ENCODE data around the gene ZMYND8.

ZMYND8 gene

DNA sequence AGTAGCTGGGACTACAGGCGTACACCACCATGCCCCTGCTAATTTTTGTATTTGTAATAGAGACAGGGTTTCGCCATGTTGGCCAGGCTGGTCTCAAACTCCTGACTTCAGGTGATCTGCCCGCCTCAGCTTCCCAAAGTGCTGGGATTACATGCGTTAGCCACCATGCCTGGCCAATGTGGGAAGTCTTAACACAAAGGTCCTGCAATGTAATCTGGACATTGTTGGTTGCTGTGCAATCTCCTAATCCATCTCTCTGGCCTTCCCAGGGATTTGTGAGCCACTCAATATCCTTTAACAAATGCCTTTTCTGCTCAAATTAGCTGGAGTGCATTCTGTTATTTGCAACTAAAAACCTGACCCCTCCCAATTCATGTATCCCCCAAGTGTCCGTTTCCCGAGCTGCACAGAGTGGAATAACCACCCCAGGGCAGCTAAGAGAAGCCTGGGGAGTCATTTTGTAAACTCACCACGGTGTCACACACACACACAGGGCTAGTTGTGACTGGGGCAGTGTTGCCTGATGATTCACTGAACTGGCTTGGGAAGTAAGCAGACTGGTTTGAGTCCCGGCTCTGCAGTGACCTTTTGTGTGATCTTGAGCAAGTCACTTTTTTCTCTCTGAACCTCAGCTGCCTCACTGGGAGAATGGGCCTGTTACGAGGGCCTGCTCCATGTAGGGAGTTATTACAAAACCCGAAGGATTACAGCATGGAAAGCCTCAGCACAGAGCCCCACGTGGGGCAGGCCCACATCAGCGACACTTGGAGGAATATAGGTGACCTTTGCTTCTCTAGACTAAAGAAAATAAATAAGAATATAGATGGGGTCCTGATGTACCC, 152.3 kb downstream of the ZMYND8 start:
- Histone ChIP-seq H3K9ac (ENCODE audit: low read depth, low read length) (no peak overlapping the region), H3K9me3 (ENCODE audit: insufficient read depth, low read depth, low read length) (no peaks in the 10 kb centered on the region), H3K4me1 (ENCODE audit: insufficient read depth, low read length) (peaks cover 15% of the 10 kb centered on the region), H3K36me3 (ENCODE audit: insufficient read depth, low read depth, low read length) (peaks cover 13% of the 10 kb centered on the region), H3K27ac (ENCODE audit: low read length) (no peak overlapping the region), H3K4me3 (ENCODE audit: low read length) (no peak overlapping the region), H3K27me3 (ENCODE audit: insufficient read depth, low read length) (no peaks in the 10 kb centered on the region)

DNA sequence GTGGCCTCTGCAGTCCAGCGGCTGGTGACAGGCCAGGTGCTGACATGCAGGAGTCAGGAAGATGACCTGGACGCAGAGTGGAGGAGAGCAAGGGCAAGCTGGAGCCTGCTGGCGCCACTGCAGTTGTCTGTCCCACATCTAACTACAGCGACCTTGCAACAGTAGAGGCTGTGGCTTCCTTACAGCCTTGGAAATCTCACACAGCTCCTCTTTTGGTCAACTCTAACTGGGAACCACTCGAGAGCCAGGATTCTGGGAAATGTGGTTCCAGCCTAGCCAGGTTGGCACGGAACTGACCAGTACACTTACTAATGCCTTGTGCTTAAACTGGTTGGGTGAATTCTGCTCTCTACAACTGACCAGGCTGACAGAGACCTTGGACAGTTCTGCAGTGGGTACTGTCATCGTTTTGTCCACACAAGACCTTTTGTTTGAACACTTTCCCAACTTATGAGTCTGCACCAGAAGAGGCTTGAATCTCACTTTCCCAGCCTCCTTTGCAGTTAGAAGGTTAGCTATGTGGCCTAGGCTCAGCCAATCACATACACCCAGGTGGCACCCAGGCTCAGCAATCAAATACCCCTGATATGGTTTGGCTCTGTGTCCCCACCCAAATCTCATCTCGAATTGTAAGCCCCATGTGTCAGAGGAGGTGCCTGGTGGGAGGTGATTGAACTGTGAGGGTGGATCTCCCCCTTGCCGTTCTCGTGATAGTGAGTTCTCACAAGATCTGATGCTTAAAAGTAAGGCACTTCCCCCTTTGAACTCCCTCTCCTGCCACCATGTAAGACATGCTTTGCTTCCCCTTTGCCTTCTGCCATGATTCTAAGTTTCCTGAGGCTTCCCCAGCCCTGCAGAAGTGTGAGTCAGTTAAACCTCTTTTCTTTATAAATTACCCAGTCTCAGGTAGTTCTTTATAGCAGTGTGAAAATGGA, 153.5 kb downstream of the ZMYND8 start:
- no peak overlapping the region for H3K9ac ChIP-seq (ENCODE audit: low read depth, low read length)
- H3K27ac ChIP-seq (ENCODE audit: low read length): no peak overlapping the region
- H3K4me3 ChIP-seq (ENCODE audit: low read length): no peak overlapping the region

DNA sequence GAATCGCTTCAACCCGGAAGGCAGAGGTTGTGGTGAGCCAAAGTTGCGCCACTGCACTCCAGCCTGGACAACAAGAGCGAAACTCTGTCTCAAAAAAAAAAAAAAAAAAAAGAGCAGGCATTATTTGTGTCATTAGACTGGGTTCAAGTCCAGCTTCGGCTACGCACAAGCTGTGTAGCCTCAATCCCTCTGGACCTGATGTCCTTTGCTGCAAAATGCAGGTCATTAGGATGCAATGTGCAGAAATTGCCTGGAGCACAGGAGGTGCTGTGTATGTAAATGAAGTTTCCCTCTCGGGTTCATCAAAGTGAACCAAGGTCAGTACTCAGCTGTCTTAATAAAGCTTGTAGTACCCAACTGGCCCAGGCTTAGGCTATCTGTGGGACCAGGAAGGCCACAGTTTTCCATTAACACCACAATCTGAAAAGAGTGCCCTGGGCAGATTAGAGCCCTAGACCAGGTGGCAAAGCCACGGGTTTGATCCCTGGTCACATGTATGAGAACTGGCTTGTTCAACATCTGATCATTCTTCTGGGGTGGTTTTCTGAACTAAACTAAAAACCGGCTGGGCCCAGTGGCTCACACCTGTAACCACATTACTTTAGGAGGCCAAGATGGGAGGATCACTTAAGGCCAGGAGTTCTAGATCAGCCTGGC, 155.3 kb downstream of the ZMYND8 start:
- H3K36me3 ChIP-seq (ENCODE audit: insufficient read depth, low read depth, low read length): no peaks in the 10 kb centered on the region
- no peaks in the 10 kb centered on the region for H3K27me3 ChIP-seq (ENCODE audit: insufficient read depth, low read length)
- H3K4me1 ChIP-seq (ENCODE audit: insufficient read depth, low read length): peaks cover 10% of the 10 kb centered on the region
- H3K4me3 ChIP-seq (ENCODE audit: low read length): no peak overlapping the region
- no peak overlapping the region for H3K9ac ChIP-seq (ENCODE audit: low read depth, low read length)
- no peak overlapping the region for H3K27ac ChIP-seq (ENCODE audit: low read length)
- no peaks in the 10 kb centered on the region for H3K9me3 ChIP-seq (ENCODE audit: insufficient read depth, low read depth, low read length)

More for the DNA sequence above, 153.5 kb downstream of the ZMYND8 start:
- Histone ChIP-seq H3K36me3 (ENCODE audit: insufficient read depth, low read depth, low read length) (peaks cover under 1% of the 10 kb centered on the region; the same call in 1 of the 2 replicates), H3K27me3 (ENCODE audit: insufficient read depth, low read length) (no peaks in the 10 kb centered on the region), H3K9me3 (ENCODE audit: insufficient read depth, low read depth, low read length) (no peaks in the 10 kb centered on the region), H3K4me1 (ENCODE audit: insufficient read depth, low read length) (peaks cover 15% of the 10 kb centered on the region)

DNA sequence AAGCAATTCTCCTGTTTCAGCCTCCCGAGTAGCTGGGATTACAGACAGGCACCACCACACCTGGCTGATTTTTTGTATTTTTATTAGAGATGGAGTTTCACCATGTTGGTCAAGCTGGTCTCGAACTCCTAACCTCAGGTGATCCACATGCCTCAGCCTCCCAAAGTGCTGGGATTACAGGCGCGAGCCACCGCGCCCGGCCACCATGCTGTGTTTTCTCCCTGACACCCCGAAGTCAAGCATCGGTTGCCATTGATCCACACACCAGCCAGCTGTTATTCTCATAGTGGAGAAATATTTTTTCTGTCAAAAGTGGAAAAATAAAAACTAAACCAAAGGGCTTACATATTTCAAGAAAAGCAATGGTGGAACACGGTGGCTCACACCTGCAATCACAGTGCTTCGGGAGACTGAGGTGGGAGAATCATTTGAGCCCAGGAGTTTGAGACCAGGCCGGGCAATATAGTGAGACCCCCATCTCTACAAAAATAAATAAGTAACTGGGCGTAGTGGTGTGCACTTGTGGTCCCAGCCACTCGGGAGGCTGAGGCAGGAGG, 157.4 kb downstream of the ZMYND8 start:
- H3K4me3 ChIP-seq (ENCODE audit: low read length): no peak overlapping the region
- H3K27me3 ChIP-seq (ENCODE audit: insufficient read depth, low read length): no peaks in the 10 kb centered on the region
- H3K36me3 ChIP-seq (ENCODE audit: insufficient read depth, low read depth, low read length): no peaks in the 10 kb centered on the region
- no peaks in the 10 kb centered on the region for H3K9me3 ChIP-seq (ENCODE audit: insufficient read depth, low read depth, low read length)
- no peak overlapping the region for H3K27ac ChIP-seq (ENCODE audit: low read length)
- H3K9ac ChIP-seq (ENCODE audit: low read depth, low read length): no peak overlapping the region
- H3K4me1 ChIP-seq (ENCODE audit: insufficient read depth, low read length): no peaks in the 10 kb centered on the region

DNA sequence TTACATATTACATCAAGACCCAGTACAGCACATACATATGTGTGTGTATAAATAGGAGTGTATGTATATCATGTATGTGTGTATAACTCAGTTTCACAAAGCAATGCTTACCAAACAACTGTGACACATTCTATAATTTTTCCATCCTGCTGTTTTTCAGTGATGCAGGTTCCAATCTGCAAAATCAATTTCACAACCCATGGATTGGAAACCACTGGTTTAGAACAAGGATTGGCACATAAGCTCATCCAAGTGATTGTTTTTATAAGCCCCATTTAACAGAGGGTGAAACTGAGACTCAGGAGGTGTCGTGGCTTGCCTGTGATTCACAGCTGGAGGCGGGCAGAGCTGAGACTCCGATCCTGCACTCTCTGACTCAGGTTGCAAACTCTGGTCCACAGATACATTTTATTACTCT, 158.2 kb downstream of the ZMYND8 start:
- Histone ChIP-seq H3K27ac (ENCODE audit: low read length) (no peak overlapping the region), H3K9me3 (ENCODE audit: insufficient read depth, low read depth, low read length) (no peaks in the 10 kb centered on the region), H3K27me3 (ENCODE audit: insufficient read depth, low read length) (no peaks in the 10 kb centered on the region), H3K9ac (ENCODE audit: low read depth, low read length) (no peak overlapping the region), H3K36me3 (ENCODE audit: insufficient read depth, low read depth, low read length) (no peaks in the 10 kb centered on the region), H3K4me3 (ENCODE audit: low read length) (no peak overlapping the region), H3K4me1 (ENCODE audit: insufficient read depth, low read length) (no peaks in the 10 kb centered on the region)

DNA sequence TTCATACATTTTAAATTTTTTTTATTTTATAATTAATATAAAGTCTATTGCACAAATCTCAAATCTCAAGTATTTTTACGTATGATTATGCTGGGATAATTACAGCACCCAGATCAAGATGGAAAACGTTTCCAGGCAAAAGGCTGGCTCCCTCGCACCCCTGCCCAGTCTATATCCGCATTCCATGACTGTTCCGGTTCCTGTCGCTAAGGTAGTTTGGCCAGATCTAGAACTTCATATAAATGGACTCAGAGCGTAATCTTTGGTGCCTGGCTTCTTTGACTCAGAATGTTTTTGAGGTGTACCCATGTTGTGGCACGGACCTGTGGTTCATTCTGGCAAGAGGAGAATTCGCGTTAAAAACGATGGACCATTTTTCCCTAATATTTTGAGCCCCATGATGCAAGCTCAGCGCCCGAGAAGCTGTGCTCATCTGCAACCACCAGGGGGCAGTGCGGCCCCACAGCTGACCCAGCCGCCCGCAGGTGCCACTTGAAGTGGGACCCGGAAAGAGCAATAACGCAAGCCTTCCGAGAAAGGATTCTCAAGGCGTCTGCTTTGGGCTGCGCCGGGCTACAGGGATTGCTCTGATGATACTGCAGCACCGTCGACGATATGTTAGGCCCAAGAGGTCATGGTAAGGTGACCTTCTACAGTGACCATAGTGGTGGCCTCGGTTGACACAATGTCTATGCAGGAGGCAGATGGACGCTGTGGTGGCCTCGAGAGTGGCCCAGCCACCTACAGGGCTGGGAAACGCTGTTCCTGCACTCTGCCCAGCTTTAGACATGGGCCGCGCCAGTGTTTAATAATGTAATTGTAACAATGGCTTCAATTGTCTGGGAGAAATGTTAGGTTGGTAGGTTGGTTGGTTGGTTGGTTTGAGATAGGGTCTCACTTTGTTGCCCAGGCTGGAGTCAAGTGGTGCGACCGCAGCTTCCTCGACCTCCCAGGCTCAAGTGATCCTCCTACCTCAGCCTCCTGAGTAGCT, 160.1 kb downstream of the ZMYND8 start:
- Histone ChIP-seq H3K36me3 (ENCODE audit: insufficient read depth, low read depth, low read length) (no peaks in the 10 kb centered on the region), H3K27ac (ENCODE audit: low read length) (no peak overlapping the region), H3K9ac (ENCODE audit: low read depth, low read length) (no peak overlapping the region), H3K4me3 (ENCODE audit: low read length) (no peak overlapping the region), H3K4me1 (ENCODE audit: insufficient read depth, low read length) (no peaks in the 10 kb centered on the region), H3K27me3 (ENCODE audit: insufficient read depth, low read length) (no peaks in the 10 kb centered on the region), H3K9me3 (ENCODE audit: insufficient read depth, low read depth, low read length) (no peaks in the 10 kb centered on the region)

DNA sequence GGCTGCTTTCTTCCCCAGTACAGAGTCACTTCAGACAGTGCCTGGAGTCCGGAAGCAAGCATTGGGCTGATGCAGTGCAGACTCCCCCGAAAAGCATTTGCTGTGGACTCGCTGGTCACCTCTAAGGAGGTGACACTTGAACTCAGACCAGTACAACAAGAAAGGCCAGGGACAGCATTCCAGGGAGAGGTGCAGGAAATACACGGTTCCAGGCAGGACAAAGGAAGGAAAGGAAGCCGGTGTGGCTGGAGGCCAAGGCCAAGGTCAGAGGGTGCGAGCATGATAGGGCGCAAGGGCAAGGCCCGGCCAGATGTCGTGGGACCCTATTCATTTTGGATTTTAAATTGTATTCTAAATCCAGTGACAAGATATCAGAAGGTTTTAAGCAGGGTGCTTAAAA, 160.9 kb downstream of the ZMYND8 start:
- Histone ChIP-seq H3K9ac (ENCODE audit: low read depth, low read length) (no peak overlapping the region), H3K27ac (ENCODE audit: low read length) (no peak overlapping the region), H3K4me1 (ENCODE audit: insufficient read depth, low read length) (no peaks in the 10 kb centered on the region), H3K36me3 (ENCODE audit: insufficient read depth, low read depth, low read length) (no peaks in the 10 kb centered on the region), H3K4me3 (ENCODE audit: low read length) (no peak overlapping the region), H3K27me3 (ENCODE audit: insufficient read depth, low read length) (no peaks in the 10 kb centered on the region), H3K9me3 (ENCODE audit: insufficient read depth, low read depth, low read length) (no peaks in the 10 kb centered on the region)

DNA sequence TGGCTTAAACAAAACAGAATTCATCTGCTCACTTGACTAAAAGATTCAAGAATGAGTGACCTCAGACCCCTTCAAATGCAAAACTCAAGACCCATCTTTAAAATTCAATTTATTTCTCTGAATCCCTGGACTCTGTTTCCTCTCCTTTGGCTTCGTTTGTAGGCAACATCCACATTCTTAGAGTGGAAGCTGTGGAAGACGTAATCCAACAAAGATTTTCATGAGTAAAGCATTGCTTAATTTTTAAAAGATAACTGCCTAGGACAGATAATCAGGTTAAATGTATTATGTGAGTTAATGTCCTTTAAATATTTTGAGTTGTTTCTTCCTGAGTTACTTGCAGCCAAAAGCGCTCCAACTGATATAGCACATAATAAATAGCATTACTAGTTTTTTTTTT, 164.5 kb downstream of the ZMYND8 start:
- Histone ChIP-seq H3K27me3 (ENCODE audit: insufficient read depth, low read length) (no peaks in the 10 kb centered on the region), H3K36me3 (ENCODE audit: insufficient read depth, low read depth, low read length) (no peaks in the 10 kb centered on the region), H3K9ac (ENCODE audit: low read depth, low read length) (no peak overlapping the region), H3K9me3 (ENCODE audit: insufficient read depth, low read depth, low read length) (no peaks in the 10 kb centered on the region), H3K27ac (ENCODE audit: low read length) (no peak overlapping the region), H3K4me3 (ENCODE audit: low read length) (no peak overlapping the region; the same call in 1 of the 2 replicates), H3K4me1 (ENCODE audit: insufficient read depth, low read length) (no peaks in the 10 kb centered on the region)

DNA sequence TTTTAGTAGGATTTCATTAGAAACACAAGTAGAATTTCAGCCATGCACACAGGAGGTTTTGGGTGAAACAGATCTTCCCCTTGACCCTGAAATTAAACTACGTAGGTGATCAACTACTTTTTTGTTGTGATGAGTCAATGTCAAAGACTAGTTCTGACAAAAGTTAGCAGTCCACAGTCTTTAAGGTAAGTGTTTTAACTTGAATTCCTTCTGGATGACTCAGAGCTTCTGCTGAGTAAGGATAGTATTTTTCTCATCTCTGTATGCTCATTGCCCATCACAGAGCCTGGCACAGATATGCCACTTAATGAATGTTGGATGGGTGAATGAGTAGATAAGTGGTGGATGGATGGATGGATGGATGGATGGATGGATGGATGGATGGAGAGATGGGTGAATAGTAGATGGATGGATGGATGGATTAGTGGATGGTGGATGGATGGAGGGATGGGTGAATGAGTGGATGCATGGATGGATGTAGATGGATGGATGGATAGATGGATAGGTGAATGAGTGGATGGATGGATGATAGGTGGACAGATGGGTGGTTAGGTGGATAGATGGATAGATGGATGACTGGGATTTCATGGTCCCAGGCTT, 165.3 kb downstream of the ZMYND8 start:
- Histone ChIP-seq H3K9me3 (ENCODE audit: insufficient read depth, low read depth, low read length) (no peaks in the 10 kb centered on the region), H3K4me1 (ENCODE audit: insufficient read depth, low read length) (no peaks in the 10 kb centered on the region), H3K36me3 (ENCODE audit: insufficient read depth, low read depth, low read length) (no peaks in the 10 kb centered on the region), H3K9ac (ENCODE audit: low read depth, low read length) (no peak overlapping the region), H3K4me3 (ENCODE audit: low read length) (no peak overlapping the region), H3K27me3 (ENCODE audit: insufficient read depth, low read length) (no peaks in the 10 kb centered on the region), H3K27ac (ENCODE audit: low read length) (no peak overlapping the region)

DNA sequence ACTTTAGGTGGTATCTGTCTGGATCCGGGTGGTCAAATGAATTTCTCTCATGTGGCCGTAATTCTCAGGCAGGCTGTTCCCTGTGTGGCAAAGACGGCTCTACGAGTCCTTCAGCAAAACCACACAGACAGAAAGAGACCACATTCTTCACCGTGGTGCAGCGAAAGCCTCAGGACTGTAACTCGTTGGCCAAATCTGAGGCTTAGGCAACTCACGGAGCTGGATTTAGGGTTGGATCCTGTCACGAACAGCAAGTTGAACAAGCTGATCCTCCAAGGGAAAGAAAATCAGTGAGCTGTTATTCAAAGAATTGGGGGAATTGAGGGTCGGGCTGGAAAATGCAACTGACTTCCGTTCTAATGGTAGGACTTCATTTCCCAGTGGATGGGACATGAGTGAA, 167.4 kb downstream of the ZMYND8 start:
- Histone ChIP-seq H3K4me3 (ENCODE audit: low read length) (no peak overlapping the region), H3K27ac (ENCODE audit: low read length) (no peak overlapping the region), H3K9me3 (ENCODE audit: insufficient read depth, low read depth, low read length) (no peaks in the 10 kb centered on the region), H3K36me3 (ENCODE audit: insufficient read depth, low read depth, low read length) (no peaks in the 10 kb centered on the region), H3K4me1 (ENCODE audit: insufficient read depth, low read length) (no peaks in the 10 kb centered on the region), H3K9ac (ENCODE audit: low read depth, low read length) (no peak overlapping the region), H3K27me3 (ENCODE audit: insufficient read depth, low read length) (no peaks in the 10 kb centered on the region)
